ENCODE measurements around the gene NEAT1. TPM values are rescaled to one million over a fixed set of nuclear protein-coding genes. Genes with fewer than 3 reads are reported as not detected.

The NEAT1 gene
- total and polyA plus RNA-seq, 2 of the 8 experiments (the other 6 are each of a cell fraction or from before 2014, with no cell fraction given): 2.4 to 10.7 TPM

DNA sequence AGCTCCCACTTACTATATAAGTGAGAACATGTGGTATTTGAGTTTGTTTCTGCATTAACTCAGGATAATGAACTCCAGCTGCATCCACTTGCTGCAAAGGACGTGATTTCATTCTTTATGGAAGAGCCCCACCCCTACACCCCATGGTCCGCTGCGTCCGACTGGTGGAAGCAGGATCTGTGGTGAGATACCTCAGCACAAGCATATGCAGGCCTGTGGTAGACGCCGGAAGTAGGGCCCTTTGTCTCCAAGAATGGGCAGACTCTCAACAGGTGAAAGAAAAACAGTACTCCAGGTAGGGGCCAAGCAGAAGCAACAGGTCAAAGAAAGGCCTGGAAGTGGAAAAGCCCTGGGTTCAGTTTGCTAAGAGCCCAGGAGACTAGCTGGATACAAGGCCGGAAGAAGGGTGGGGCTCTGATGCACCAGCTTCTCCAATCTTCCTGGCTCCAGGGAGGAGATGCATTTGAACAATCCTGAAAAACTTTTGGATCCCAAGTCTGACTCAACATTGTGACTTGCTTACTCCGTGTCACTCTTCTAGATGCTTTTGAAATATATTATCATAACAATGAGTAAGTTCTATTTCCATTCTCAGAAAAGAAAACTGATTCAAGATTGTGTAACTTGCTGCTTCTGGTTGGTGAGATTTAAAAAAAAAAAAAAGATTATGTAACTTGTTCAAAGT lies 30.4 kb downstream of the NEAT1 start:
- peaks cover 0 to 6% of the 10 kb centered on the region in 2 experiments; a peak in 1 of 4 replicates for H3K9me3 ChIP-seq (ENCODE audit: insufficient read depth in 2 of 2, low read depth in 1 of 2, low read length in 1 of 2)
- H4K91ac ChIP-seq (replicated peaks; ENCODE audit: insufficient read length, low read length): no peak overlapping the region
- no peak overlapping the region for H2AFZ ChIP-seq (ENCODE audit: low read length)
- ChIA-PET POLR2A (ENCODE audit: partially characterized antibody) (interaction anchor here (0.7 to 3.6 kb wide), 4 partner anchors 29 to 53 kb away, joined by 3 to 26 read pairs (median 6); partner anchors contain the start of genes MALAT1 and NEAT1), CTCF (ENCODE audit: partially characterized antibody) (interaction anchor here (1.3 kb wide), 1 partner anchor 57 kb away, joined by 3 read pairs; no protein-coding TSS in a partner anchor)
- H3K27me3 ChIP-seq (replicated peaks in 1 of 4; ENCODE audit: control insufficient read depth in 3 of 4, extremely low read depth in 1 of 4, insufficient read depth in 3 of 4, low read length in 3 of 4): peaks cover 13 to 40% (median 35%) of the 10 kb centered on the region in 4 experiments
- no peak for DNase-seq (ENCODE audit: low read depth in 1 of 2, low spot score in 2 of 2)
- H3K36me3 ChIP-seq (ENCODE audit: control insufficient read depth in 2 of 4, insufficient read depth in 4 of 4, low read length in 3 of 4): no peaks in the 10 kb centered on the region
- no peak overlapping the region for H3K56ac ChIP-seq (replicated peaks; ENCODE audit: insufficient read length, low read depth, low read length)
- H2BK12ac ChIP-seq (ENCODE audit: low read depth, low read length): no peak overlapping the region
- H3K9ac ChIP-seq (replicated peaks in 1 of 4; ENCODE audit: extremely low read depth in 1 of 4, low read depth in 3 of 4, low read length in 3 of 4): no peak overlapping the region
- peaks cover 0 to 6% (median 1%) of the 10 kb centered on the region in 4 experiments; a peak in 5 of 7 replicates for H3K4me1 ChIP-seq (replicated peaks in 1 of 4; ENCODE audit: control insufficient read depth in 3 of 4, insufficient read depth in 4 of 4, low read length in 3 of 4)
- 88% methylated on average over 8 of the region's 8 CpGs; no CpG with 5 or more reads in 1 of the 2 experiments for WGBS, 2 experiments (ENCODE audit: extremely low coverage in 1 of 2, insufficient coverage in 1 of 2, insufficient read length in 1 of 2, insufficient replicate concordance in 2 of 2, low coverage in 1 of 2, low lambda C conversion rate in 2 of 2, missing lambda C conversion rate in 1 of 2)
- H3K14ac ChIP-seq (ENCODE audit: insufficient read length): no peak overlapping the region
- no peaks in the 10 kb centered on the region for H3K79me2 ChIP-seq (ENCODE audit: control insufficient read depth in 1 of 2, insufficient read depth in 2 of 2, low read length in 2 of 2)
- H3K23ac ChIP-seq (ENCODE audit: insufficient read length): no peak overlapping the region
- H3K4ac ChIP-seq (replicated peaks; ENCODE audit: insufficient read length, low read depth, low read length): no peak overlapping the region
- H3K79me1 ChIP-seq (ENCODE audit: low read depth, low read length): no peaks in the 10 kb centered on the region
- H4K5ac ChIP-seq (ENCODE audit: insufficient read length, low read depth, low read length): no peak overlapping the region
- H4K20me1 ChIP-seq (replicated peaks in 1 of 2; ENCODE audit: control insufficient read depth in 1 of 2, insufficient read depth in 2 of 2, low read length in 2 of 2): no peaks in the 10 kb centered on the region
- no peak overlapping the region for H3K4me2 ChIP-seq (ENCODE audit: insufficient read depth in 1 of 2, low read depth in 2 of 2, low read length in 2 of 2)
- no peak overlapping the region for H2BK120ac ChIP-seq (replicated peaks; ENCODE audit: low read depth, low read length)
- no peak overlapping the region for H2BK5ac ChIP-seq (ENCODE audit: low read depth, low read length)
- no peak overlapping the region for H2BK15ac ChIP-seq (ENCODE audit: low read length)
- H2AK5ac ChIP-seq (ENCODE audit: low read depth, low read length): no peak overlapping the region
- H3K18ac ChIP-seq (ENCODE audit: extremely low read depth, low read length): no peak overlapping the region
- H3K23me2 ChIP-seq (ENCODE audit: low read depth, low read length): peaks cover 4% of the 10 kb centered on the region; the same call in 1 of the 2 replicates
- no peak overlapping the region for H3K4me3 ChIP-seq (ENCODE audit: extremely low read depth in 1 of 4, insufficient read depth in 2 of 4, low read depth in 3 of 4, low read length in 4 of 4)
- H2BK20ac ChIP-seq (ENCODE audit: low read length): no peak overlapping the region
- FAIRE-seq: no peak
- no peak overlapping the region for H3K27ac ChIP-seq (ENCODE audit: low read depth, low read length)
- H4K8ac ChIP-seq (ENCODE audit: extremely low read depth, insufficient read depth, low read length): no peak overlapping the region
- TF ChIP-seq BACH1 (IDR thresholded peaks at IDR 0.05; ENCODE audit: low read length): no peak
- no peak for TF ChIP-seq RNF2 (IDR thresholded peaks at IDR 0.05; ENCODE audit: borderline replicate concordance, low read depth, low read length, missing control alignments, poor library complexity, severe bottlenecking)
- TF ChIP-seq CBX5 (IDR thresholded peaks at IDR 0.05; ENCODE audit: low read depth, low read length): no peak
- TF ChIP-seq NANOG (IDR thresholded peaks at IDR 0.05; ENCODE audit: insufficient read depth, low read depth, low read length, poor library complexity, severe bottlenecking): no peak
- TF ChIP-seq POLR2AphosphoS5 (IDR thresholded peaks at IDR 0.05; ENCODE audit: low read depth, low read length): no peak
- no peak for TF ChIP-seq CTBP2 (IDR thresholded peaks at IDR 0.05; ENCODE audit: borderline replicate concordance, insufficient read depth, insufficient read length, low read length)
- no peak for TF ChIP-seq SP1 (IDR thresholded peaks at IDR 0.05; ENCODE audit: low read depth, low read length)
- TF ChIP-seq TAF1 (IDR thresholded peaks at IDR 0.05; ENCODE audit: low read depth, low read length): no peak
- no peak for TF ChIP-seq TEAD4 (IDR thresholded peaks at IDR 0.05; ENCODE audit: low read depth, low read length)
- no peak for TF ChIP-seq POU5F1 (IDR thresholded peaks at IDR 0.05; ENCODE audit: low read depth, low read length)
- no peak for TF ChIP-seq TCF12 (IDR thresholded peaks at IDR 0.05; ENCODE audit: low read depth, low read length)
- TF ChIP-seq, protein P1, sequence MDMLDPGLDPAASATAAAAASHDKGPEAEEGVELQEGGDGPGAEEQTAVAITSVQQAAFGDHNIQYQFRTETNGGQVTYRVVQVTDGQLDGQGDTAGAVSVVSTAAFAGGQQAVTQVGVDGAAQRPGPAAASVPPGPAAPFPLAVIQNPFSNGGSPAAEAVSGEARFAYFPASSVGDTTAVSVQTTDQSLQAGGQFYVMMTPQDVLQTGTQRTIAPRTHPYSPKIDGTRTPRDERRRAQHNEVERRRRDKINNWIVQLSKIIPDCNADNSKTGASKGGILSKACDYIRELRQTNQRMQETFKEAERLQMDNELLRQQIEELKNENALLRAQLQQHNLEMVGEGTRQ (IDR thresholded peaks at IDR 0.05; ENCODE audit: low read length): no peak

All from H1 (cell line).